Choroid plexus epithelial cell (primary cell): Measurements from ENCODE around the gene SHPK.

ENCODE experiments used
- DNase-seq: peaks from one replicate; pipeline ENCODE4 v3.0.0-alpha.2; 2010; ENCODE audit warnings: low read depth
- H3K4me3 ChIP-seq: 2 replicates; pipeline ENCODE4 v1.5.1; 2011; ENCODE audit warnings: low read depth, mild to moderate bottlenecking, control low read depth, low read length, moderate library complexity
- TF ChIP-seq, protein P1 (sequence below): conservative IDR thresholded peaks from 2 replicates; pipeline ENCODE4 v1.5.1; 2011; ENCODE audit warnings: low read depth, mild to moderate bottlenecking, control low read depth, inconsistent platforms, low read length, moderate library complexity

Gene SHPK

DNA sequence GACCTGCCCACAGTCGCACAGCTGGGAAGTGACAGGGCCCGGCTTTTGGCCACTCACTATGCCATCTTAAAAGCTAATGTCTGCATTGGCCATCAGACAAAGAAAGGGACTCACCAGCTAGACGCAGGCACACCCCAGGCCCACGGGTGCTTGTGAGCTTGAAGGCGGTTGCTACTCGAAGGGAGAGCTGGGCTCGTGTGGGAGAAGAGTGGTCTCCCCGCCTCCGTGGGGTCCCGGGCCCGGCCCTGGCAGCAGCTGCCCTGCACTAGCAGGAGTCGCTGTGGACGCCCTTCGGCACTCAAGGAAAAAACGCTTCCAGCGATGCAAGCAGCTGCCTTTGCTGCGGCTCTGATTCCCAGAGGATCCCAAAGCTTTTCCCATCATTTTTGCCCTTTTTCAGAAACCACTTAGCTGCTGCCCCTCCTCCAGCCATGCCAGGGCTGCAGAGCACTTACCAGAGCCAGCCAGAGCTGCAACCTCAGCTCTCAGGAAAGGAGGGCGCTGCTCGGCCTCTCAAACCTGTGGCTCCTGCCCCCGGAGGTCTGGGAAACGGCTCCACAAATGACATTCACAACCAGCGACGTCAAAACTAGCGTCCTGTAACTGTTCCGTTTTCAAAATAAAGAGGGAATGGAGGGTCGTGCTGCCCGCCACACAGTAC, 39.1 kb downstream of the SHPK start:
- TF ChIP-seq, protein P1, sequence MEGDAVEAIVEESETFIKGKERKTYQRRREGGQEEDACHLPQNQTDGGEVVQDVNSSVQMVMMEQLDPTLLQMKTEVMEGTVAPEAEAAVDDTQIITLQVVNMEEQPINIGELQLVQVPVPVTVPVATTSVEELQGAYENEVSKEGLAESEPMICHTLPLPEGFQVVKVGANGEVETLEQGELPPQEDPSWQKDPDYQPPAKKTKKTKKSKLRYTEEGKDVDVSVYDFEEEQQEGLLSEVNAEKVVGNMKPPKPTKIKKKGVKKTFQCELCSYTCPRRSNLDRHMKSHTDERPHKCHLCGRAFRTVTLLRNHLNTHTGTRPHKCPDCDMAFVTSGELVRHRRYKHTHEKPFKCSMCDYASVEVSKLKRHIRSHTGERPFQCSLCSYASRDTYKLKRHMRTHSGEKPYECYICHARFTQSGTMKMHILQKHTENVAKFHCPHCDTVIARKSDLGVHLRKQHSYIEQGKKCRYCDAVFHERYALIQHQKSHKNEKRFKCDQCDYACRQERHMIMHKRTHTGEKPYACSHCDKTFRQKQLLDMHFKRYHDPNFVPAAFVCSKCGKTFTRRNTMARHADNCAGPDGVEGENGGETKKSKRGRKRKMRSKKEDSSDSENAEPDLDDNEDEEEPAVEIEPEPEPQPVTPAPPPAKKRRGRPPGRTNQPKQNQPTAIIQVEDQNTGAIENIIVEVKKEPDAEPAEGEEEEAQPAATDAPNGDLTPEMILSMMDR = no peak
- no peak overlapping the region for H3K4me3 ChIP-seq
- DNase-seq = no peak

DNA sequence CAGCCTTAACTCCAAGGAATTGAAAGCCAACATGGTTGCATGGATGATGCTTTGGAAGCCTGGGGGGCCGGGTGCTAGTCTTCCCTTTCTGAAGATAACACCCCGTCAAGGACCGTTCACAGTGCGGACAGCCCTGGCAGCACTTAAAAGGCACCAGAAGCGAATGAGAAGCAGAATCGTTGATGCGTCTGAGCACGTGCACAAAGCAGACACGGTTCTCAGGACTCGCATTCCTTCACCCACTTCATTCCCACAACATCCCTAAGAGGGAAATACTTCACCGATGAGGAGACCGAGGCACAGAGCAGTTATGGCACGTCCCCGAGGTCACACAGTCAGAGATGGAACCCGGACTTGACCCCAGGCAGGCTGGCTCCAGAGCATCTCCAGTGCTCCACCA, 41.1 kb downstream of the SHPK start:
- H3K4me3 ChIP-seq = no peak overlapping the region
- peak; percentile 60 for DNase-seq
- TF ChIP-seq, protein P1 = no peak

DNA sequence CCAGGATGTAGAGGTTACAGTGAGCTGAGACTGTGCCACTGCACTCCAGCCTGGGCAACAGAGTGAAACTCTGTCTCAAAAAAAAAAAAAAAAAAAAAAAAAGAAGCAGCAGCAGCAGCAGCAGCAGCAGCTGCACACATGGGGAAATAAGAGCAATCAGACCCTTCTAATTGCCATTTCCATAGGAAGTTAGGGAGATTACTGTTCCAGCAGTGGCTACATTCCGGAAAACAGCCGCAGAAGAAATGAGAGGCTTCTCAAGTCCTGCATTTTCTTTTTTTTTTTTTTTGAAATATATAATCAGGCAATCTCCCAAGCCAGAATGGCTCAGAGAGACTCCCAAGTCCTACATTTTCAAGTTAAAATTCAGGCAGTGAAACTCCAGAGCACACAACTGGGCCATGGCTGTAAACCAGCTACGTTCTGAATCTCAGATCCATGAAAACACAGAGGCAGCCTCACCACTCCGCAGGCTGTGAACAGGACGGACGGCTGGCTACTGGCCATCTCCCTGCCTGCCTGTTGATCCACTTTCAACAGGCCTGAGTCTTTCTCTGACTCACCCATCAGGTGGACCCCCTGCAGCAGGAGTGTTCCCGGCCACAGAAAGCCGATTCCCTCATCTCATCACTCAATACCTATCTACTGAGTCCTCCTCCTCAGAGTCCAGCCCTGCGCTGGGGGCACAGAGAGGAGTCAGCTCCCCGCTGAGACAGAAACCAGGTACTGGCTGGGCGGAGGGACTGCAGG, 41.8 kb downstream of the SHPK start:
- peak; percentile 97 for DNase-seq
- TF ChIP-seq, protein P1 = no peak
- H3K4me3 ChIP-seq = no peak overlapping the region

GRCh38 chr17:3593384-3593783, 42.7 kb downstream of the SHPK start:
- TF ChIP-seq, protein P1 = no peak
- no peak for DNase-seq
- no peak overlapping the region for H3K4me3 ChIP-seq

DNA sequence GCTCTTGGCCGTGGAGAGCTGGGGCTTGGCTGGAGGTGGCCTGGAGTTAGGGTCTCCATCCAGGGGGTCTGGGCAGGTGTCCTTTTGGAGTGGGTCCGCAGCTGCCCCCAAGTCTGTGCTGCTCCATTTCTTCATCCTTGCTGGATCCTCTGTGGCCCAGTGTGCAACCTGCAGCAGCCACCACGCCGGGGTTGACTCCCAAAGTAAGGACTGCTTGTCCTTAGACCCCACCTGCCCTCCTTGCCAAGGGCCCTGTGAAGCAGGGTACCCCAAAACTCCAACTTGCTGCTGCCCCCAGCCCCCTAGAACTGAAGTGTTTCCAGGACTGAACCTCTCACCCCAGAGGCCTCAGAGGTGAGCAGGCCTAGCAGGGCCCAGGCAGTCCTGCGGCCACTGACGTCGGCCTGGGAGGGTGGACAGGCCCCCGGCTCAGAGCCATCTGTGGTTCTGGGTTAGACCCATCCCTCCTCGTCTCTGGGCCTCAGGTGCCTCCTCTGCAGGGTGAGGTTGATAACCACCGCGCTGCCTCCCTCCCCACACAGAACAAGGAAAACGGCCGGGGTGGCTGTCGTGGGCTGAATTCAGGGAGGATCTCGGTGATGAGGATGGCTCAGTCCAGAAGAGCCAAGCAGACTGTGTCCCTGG, 43.7 kb downstream of the SHPK start:
- no peak overlapping the region for H3K4me3 ChIP-seq
- TF ChIP-seq, protein P1 = no peak
- no peak for DNase-seq

DNA sequence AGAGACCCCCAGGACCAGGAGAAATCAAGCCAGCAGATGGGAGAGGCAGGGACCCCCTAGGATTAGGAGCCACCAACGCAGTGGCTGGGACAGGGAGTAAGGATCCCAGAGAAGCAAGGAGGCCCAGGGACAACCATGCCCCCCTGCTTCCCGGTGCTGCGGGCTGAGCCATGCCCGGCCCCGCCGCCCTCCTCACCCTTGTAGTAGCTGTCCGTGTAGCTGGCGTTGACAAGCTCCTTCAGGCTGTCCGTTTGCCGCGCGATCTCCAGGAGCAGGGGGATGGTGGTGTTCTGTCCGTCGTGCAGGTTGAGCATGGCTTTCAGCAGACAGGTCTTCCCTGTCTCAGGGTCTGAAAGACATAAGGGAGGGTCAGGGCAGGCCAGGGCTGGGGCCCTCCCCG, 45.3 kb downstream of the SHPK start:
- TF ChIP-seq, protein P1 = no peak
- no peak overlapping the region for H3K4me3 ChIP-seq
- DNase-seq = no peak
